ENCODE data around the gene PLXNA2. TPM values are rescaled to one million over a fixed set of nuclear protein-coding genes. Genes with fewer than 3 reads are reported as not detected.

Gene PLXNA2
- polyA plus RNA-seq, 1 of the 3 experiments (the other 2 are of a cell fraction) = 8.5 TPM

- DNase-seq = no peak
- Histone ChIP-seq H3K4me3 (ENCODE audit: low read depth in 2 of 2, low read length in 1 of 2) (no peak overlapping the region), H3K27ac (ENCODE audit: low read depth in 2 of 2, low read length in 1 of 2) (no peak overlapping the region), H3F3A (replicated peaks; ENCODE audit: insufficient read depth) (no peaks in the 10 kb centered on the region), H3K9ac (no peak overlapping the region), H3K9me3 (no peaks in the 10 kb centered on the region), H3K79me2 (ENCODE audit: insufficient read depth) (no peaks in the 10 kb centered on the region), H3K4me1 (ENCODE audit: control insufficient read depth in 1 of 2, insufficient read depth in 2 of 2, low read depth in 1 of 2, low read length in 1 of 2) (peaks cover 0 to 15% of the 10 kb centered on the region in 2 experiments; a peak in 2 of 4 replicates), H3K4me2 (no peak overlapping the region), H3K27me3 (ENCODE audit: insufficient read depth) (no peaks in the 10 kb centered on the region), H2AFZ (ENCODE audit: low read depth) (no peak overlapping the region), H3K9me2 (no peaks in the 10 kb centered on the region), H3K36me3 (replicated peaks in 1 of 2; ENCODE audit: control insufficient read depth in 1 of 2, insufficient read depth in 2 of 2, low read length in 1 of 2) (peaks cover 37 to 53% of the 10 kb centered on the region in 2 experiments), H4K20me1 (ENCODE audit: insufficient read depth) (no peaks in the 10 kb centered on the region)
- 72% methylated on average over 5 of the region's 7 CpGs for WGBS (ENCODE audit: low lambda C conversion rate)
- ChIA-PET POLR2A (no interaction called here), CTCF (interaction anchor here (0.6 to 5.5 kb wide), 10 partner anchors 9 to 1179 kb away, joined by 3 to 39 read pairs (median 10); partner anchors contain the start of gene PLXNA2)
- TF ChIP-seq FOXM1 (IDR thresholded peaks at IDR 0.05; ENCODE audit: low read depth) = no peak
- no peak for TF ChIP-seq RXRA (IDR thresholded peaks at IDR 0.05; ENCODE audit: borderline replicate concordance, low read depth)
- no peak for TF ChIP-seq GATA2 (CRISPR knock-in tag; IDR thresholded peaks at IDR 0.05)
- TF ChIP-seq FOSL2 (IDR thresholded peaks at IDR 0.05; ENCODE audit: borderline replicate concordance, low read depth) = no peak
- TF ChIP-seq TAF1 (IDR thresholded peaks at IDR 0.05; ENCODE audit: borderline replicate concordance, low read depth, low read length) = no peak
- TF ChIP-seq PBX3 (IDR thresholded peaks at IDR 0.05) = no peak
- TF ChIP-seq CHD2 (IDR thresholded peaks at IDR 0.05; ENCODE audit: low read length, partially characterized antibody) = no peak
- no peak for TF ChIP-seq REST (IDR thresholded peaks at IDR 0.05; ENCODE audit: low read depth, low read length)
- no peak for TF ChIP-seq MAX (IDR thresholded peaks at IDR 0.05; ENCODE audit: low read depth)
- no peak for TF ChIP-seq RAD21 (IDR thresholded peaks at IDR 0.05; ENCODE audit: low read length)
- no peak for TF ChIP-seq TEAD4 (IDR thresholded peaks at IDR 0.05; ENCODE audit: borderline replicate concordance, insufficient read depth)
- no peak for TF ChIP-seq SIN3A (IDR thresholded peaks at IDR 0.05; ENCODE audit: borderline replicate concordance, low read depth, low read length)
- TF ChIP-seq USF2 (IDR thresholded peaks at IDR 0.05; ENCODE audit: borderline replicate concordance, low read depth, low read length) = no peak
- no peak for TF ChIP-seq MEF2A (IDR thresholded peaks at IDR 0.05; ENCODE audit: borderline replicate concordance, low read depth)
- no peak for TF ChIP-seq IRF3 (IDR thresholded peaks at IDR 0.05; ENCODE audit: low read depth, low read length)
- no peak for TF ChIP-seq EP300 (IDR thresholded peaks at IDR 0.05; ENCODE audit: borderline replicate concordance in 1 of 2, low read depth in 1 of 2, low read length in 1 of 2)
These were observed 172.7 kb downstream of the PLXNA2 start for GRCh38 chr1:208071435-208072031.

Data from SK-N-SH (cell line).